Non-pigmented ciliary epithelial cell (primary cell): ENCODE results near the gene ITIH3.

Source experiments
- DNase-seq: peaks from one replicate; pipeline ENCODE4 v3.0.0-alpha.2; 2010; ENCODE audit warnings: low read depth

ITIH3 gene

DNA sequence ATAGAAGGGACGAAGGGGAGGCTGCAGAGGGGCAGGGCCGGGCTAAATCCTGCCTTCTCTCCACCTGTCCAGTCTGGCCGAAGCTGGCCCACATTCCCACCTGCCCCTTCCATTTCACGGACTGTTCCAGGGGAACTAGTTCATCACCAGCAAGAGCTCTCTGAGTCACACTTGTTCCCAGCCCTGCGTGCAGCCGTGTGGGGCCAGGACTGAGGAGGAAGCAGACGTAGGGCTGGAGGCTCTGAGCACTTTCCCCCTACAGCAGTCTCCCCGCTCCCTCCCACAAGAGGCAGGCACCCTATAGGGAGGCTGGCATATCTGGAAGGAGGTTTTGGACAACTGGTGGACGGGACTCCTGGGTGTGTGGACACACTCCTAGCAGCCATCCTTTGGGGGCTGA lies 32.8 kb downstream of the ITIH3 start:
- DNase-seq, result no peak

- DNase-seq, result no peak
These were observed 33.3 kb downstream of the ITIH3 start for GRCh38 chr3:52827866-52828376.

GRCh38 chr3:52829482-52829881 lies 34.9 kb downstream of the ITIH3 start:
- no peak for DNase-seq

DNA sequence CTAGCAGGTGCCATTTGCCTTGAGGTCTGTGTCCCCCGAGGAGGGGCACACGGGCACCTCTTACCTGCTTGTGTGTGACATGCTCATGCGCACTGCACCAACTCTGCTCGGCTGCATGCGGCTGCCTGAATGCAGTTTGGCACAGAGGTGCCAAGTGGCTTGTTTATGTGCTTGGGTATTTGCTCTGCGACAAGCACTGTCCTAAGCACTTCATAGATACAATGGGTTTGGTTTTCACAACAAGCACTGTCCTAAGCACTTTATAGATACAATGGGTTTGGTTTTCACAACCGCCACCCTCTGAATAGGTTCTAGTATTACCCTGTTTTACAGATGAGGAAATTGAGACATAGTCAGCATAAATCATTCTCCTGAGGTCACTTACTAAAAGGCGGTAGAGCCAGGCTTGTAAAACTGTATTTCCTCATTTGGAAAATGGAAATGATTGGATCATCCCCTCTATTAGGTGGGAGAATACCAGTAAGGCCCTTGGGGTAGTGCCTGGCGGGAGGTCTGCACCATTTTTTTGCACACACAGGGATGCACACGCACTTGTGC lies 35.4 kb downstream of the ITIH3 start:
- DNase-seq, result no peak

GRCh38 chr3:52830535-52831258 lies 36.1 kb downstream of the ITIH3 start, which contains the start of gene ITIH4:
TSS of gene ITIH4 (minus strand) at chr3:52830672. CDS start at chr3:52830642, 30 bp downstream.
- no peak for DNase-seq

- DNase-seq, result no peak
These were observed 37.1 kb downstream of the ITIH3 start for GRCh38 chr3:52831500-52832301.

- DNase-seq, result no peak
These were observed 38.6 kb downstream of the ITIH3 start for GRCh38 chr3:52833202-52833601.

DNA sequence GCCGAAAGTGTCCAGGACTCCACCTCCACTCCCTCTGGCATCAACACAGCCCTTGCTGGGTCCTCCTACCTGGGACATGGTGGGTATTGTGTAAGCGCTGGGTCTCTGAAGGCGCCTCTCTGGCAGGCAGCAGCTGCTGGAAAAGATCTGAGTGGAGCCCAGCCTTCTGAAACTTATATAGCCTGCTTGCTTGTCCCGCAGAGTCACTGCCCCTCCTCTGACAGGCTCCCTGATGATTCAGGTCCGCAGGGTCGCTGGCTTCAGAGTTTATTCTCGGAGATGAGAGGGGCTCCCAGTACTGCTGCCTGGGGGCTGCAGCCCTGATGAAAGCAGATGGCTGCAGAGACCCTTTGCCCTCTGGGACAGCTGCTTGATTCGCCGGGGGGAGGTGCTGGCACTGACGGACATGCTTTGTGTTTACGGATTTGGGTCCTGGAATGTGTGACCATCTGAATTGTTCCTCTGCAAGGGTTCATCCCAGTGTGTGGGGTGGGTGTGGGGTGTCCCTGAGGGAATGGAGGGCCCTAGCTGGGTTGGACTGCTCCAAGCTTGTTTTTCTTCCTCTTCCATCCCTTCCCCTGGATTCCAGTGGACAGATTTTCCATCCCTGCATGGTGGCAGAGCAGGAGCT lies 40.4 kb downstream of the ITIH3 start, which contains the start of gene MUSTN1:
TSS of gene MUSTN1 (minus strand) at position 149 of the 631 bp plus-strand sequence. CDS start at position 78, 71 bp downstream.
- DNase-seq, result no peak

DNA sequence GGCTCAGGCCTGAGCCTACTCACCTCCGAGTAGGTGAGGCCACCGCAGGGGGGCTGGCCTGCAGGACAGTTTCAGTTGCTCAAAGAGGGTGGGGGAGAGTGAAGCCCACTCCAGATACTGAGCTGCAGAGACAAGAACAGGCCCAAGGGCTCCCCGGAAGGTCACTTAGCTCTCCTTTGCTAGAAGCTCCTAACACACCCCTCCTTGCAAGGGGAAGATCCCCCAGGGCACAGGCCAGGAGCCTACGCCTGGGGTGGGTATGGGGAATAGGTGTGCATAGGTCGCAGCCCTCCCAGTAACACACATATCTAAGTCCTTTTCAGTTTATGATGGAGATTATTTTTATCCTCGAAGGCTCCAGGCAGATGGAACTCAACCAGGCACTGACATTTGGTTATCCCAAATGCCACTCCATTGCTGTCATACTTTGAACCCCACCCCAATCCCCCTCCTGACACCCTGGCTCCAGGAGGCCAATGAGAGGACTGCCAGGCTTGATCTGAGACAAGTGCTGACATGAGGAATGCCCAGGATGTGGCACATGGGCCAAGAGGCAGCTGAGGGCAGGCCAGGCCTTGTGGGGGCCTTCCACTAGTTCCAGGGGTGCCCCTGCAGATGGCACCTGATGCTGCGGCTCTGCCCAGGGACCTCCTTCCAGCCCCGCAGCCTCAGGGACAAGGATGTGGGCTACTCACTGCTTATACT lies 41.3 kb downstream of the ITIH3 start:
- DNase-seq, result no peak

DNA sequence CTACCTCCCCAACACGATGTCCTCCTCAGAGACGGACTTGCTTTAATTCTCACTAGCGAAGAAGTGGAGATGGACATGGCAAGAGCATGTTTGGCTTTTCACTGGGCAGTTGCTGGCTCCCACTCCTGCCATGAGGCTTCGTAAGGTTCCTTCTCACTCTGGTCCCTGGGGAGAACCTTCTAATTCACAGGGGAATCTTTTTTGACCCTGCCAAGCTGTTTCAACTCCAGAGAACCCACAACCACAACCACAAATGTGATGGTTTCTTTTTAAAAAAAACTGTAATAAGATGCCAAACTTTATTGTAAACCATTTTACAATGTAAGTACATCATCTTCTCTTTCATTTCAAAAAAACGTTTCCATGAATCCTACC lies 41.9 kb downstream of the ITIH3 start:
- no peak for DNase-seq

GRCh38 chr3:52836986-52837385 lies 42.4 kb downstream of the ITIH3 start:
- DNase-seq, result no peak

DNA sequence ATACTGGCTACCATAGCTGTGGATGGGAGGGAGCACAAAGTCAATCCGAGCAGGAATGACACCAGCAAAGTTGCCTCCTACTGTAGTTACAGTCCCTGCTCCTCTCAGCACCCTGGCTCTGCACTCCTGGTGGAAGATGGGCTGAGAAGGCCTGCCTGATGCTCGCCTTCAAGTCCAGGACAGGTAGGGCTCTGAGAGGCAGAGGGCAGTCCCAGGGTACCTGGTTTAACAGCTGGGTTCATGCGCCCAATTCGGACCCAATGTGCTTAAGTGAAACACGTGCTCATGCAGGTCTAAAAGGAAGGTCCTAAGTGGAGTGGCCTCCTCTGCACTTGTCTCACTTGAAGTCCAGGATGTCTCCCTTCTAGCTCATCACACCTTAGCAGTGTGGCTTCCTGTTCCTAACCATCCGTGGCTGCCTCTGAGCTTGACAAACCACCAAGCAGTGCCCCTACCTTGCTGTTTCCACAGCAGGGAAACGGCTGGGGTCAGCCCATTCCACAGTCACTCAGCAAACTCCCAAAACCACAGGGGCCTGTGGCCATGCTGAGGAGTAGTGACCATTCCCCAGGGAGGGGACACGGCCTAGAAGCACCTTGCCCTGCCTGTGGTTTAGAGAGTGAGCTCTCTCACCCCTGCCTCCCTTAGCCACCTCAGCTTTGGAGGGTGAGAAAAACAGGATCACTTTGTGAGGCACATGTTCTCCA lies 44.1 kb downstream of the ITIH3 start:
- no peak for DNase-seq

GRCh38 chr3:52839268-52839575 lies 44.6 kb downstream of the ITIH3 start:
- DNase-seq, result no peak

GRCh38 chr3:52839892-52840545 lies 45.4 kb downstream of the ITIH3 start:
- DNase-seq, result no peak

DNA sequence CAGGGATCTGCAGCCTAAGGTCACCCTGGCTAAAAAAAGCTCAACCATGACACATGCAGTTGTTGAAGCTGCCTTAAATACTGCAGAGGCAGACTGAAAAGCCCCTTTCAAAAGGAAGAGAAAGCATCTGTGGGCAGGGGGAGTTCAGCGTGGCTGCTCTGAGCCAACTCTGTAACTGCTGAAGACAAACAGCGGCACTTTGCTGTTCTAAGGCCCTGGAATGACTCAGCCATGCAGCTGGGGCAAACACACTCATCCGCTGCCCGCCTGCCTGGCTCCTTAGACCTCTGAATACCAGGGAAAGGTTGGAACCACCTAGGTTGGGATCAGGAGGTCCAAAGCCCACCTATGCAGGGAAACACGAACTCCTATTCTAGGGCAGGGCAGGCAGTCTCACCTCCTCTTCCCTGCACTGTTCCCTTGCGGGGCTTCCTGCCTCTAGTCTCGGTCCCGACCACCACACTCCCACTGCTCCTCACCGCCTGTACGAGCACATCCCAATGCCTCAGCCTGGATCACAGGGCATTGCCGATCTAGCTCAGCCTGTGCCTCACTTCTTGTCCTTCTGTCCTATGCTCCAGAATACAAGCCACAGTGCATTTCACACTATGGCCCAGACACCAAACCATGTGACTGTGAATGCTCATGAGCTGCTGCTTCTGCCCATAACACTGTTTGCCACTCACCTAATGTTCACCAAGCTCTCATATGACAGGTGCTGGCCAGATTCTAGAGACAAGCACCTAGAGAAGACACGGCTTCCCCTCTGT lies 46.8 kb downstream of the ITIH3 start:
- no peak for DNase-seq

DNA sequence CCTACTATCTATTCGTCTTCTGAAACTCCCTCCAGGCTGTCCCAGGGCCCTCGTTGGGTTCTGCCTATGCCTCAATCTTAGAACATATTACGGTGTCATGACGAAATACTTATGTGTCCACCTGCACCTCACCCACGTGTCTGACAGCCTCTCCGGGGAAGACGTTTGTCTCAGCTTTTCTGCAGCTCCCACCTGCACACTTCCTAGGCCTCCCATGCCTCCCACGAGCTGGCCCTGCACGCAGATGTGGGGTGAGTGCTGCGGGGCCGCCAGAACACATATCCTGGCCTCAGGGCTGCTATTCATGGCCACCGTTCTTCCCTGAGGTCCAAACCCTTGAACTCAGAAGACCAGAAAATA lies 47.4 kb downstream of the ITIH3 start:
- DNase-seq, result no peak

GRCh38 chr3:52842424-52842823 lies 47.8 kb downstream of the ITIH3 start:
- DNase-seq, result no peak

GRCh38 chr3:52843108-52843865 lies 48.7 kb downstream of the ITIH3 start:
- no peak for DNase-seq

GRCh38 chr3:52843881-52844280 lies 49.3 kb downstream of the ITIH3 start:
- DNase-seq, result no peak
